Measurements from ENCODE around the gene C16orf96.

DNA sequence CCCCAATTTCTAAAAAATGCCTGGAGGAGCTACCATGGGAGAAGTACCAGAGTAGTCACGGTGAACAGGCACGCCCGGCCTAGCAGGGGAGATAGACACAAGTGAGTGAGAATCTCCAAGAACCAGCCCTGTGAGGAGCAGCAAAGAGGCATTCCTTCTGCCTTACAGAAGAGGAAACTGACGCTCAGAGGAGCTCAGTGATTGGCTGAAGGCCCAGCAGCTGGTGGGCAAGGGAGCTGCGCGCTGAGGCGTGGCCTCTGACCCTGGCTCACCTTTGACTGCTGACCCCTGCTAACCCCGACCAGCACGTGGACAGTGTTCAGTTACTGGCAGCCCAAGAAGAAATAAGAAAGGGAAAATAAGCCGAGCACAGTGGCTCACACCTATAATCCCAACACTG is 1.8 kb downstream of the C16orf96 start:
- TF ChIP-seq POLR2A (IDR thresholded peaks at IDR 0.05; ENCODE audit: low read depth, low read length) = no peak
- TF ChIP-seq, protein P1, sequence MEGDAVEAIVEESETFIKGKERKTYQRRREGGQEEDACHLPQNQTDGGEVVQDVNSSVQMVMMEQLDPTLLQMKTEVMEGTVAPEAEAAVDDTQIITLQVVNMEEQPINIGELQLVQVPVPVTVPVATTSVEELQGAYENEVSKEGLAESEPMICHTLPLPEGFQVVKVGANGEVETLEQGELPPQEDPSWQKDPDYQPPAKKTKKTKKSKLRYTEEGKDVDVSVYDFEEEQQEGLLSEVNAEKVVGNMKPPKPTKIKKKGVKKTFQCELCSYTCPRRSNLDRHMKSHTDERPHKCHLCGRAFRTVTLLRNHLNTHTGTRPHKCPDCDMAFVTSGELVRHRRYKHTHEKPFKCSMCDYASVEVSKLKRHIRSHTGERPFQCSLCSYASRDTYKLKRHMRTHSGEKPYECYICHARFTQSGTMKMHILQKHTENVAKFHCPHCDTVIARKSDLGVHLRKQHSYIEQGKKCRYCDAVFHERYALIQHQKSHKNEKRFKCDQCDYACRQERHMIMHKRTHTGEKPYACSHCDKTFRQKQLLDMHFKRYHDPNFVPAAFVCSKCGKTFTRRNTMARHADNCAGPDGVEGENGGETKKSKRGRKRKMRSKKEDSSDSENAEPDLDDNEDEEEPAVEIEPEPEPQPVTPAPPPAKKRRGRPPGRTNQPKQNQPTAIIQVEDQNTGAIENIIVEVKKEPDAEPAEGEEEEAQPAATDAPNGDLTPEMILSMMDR (IDR thresholded peaks at IDR 0.05; ENCODE audit: extremely low read depth in 1 of 2, insufficient read depth in 1 of 2, low read depth in 1 of 2, low read length in 2 of 2) = no peak
- TF ChIP-seq EZH2 (IDR thresholded peaks at IDR 0.05; ENCODE audit: borderline replicate concordance, low read depth, low read length, severe bottlenecking) = no peak
- no peak for TF ChIP-seq MAX (IDR thresholded peaks at IDR 0.05; ENCODE audit: insufficient read depth, insufficient read length)
- TF ChIP-seq POLR2AphosphoS5 (IDR thresholded peaks at IDR 0.05; ENCODE audit: insufficient read depth, low read depth, low read length) = no peak
- TF ChIP-seq JUN (IDR thresholded peaks at IDR 0.05; ENCODE audit: borderline replicate concordance, insufficient read depth, insufficient read length, low read depth) = no peak

Data from endothelial cell of umbilical vein (primary cell).